OCI-M2 (cell line): Measurements from ENCODE around the gene TRPM6.

Experiments used
- DNase-seq: peaks from one replicate; lab custom pipeline; 2025; ENCODE audit not compliant: unreplicated experiment; lab: John Stamatoyannopoulos, UW

The TRPM6 gene

DNA sequence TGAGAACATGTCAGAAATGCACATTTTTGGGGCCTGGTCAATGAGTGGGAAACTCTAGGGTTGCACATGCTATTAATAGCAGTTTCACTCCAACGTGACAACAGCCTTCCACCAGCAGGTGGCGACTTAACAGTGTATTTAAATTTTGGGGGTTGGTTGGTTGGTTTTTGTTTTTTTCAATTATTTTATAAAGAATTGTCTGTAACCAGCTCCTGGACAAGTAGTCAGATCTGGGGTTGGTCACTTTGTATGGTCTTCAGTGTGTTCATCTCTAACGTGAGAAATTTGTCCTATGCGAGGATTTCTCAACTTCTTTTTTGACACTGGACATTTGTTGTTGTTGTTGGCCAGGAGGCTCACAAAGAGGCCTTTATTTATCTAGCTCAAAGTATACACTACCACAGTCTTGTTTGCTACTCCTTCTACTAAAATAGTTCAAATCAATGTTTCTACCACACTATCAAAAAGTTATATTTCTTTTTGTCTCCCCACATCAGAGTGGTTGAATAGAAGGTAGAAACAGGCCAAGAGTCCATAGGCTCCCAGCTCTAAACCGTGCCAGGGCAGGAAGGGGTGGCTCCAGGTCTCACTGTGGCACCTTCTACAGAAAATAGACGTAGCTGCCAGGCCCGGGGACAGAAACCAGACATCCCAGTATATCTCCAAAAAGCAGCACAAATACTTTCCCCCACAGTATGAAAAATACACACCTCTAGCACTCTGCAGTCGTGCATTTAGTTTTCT, 110.4 kb downstream of the TRPM6 start:
- DNase-seq: no peak

DNA sequence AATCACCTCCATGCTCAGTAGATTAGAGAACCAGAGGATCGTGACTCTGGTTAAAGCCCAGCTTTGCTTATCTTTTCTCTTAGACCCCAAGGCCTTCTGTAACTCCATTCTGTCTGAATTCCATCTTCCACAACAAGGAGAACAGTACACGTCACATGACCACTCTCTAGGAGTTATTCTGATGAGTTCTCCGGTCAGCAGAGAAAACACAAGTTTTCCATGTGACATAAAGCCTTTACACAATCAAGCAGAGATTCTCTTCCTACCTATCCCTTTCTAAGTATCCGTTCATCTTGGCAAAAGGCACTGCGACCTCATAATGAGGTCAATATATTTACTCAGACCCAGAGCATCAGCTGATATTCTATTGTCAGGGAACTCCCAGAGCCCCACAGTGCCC, 112.3 kb downstream of the TRPM6 start:
- no peak for DNase-seq

DNA sequence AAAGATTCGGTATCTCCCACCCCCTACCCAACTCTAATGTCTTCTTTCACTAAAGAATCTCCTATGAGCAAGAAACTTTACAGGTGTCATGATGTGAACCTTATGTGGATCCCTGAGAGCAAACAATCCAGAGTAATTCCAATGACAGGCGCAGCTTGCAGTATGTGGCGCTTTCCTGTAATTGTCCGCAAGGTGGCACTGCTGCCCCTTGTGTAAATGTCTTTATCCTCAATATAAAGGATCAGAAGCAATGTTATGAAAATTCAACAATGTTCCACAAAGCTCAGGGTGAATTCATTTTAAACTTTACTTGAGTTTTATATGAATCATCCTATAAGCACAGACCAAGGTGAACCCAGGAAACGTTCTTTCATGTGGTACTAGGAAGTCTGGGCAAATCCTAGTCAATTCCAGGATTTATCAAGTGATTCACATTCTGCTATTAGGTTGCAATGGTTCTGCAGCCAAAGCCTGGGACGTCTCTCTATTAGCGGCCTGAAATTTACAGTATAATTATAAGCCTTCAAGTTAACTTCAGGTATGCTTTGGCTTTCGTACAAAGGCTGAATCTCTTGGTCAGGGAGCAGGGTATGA, 113.7 kb downstream of the TRPM6 start:
- no peak for DNase-seq

- DNase-seq: no peak
These were observed 115.6 kb downstream of the TRPM6 start for GRCh38 chr9:74772121-74772520.

GRCh38 chr9:74771672-74772071, 116.0 kb downstream of the TRPM6 start:
- DNase-seq: no peak

DNA sequence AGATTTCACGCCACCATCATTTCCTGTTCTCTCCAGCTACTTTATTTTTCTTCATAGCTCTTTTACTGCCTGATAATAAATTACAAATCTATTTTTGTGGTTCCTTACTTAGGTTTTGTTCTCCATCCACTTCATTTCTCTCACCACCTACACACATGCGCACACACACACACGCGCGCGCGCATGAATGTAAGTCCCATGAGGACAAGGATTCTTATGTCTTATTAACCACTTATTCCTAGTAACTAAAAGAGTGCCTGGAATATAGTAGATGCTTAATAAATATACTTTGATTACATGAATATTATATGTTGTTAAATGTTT, 116.5 kb downstream of the TRPM6 start:
- no peak for DNase-seq

GRCh38 chr9:74770508-74771261, 117.0 kb downstream of the TRPM6 start:
- DNase-seq: no peak

- DNase-seq: no peak
These were observed 122.2 kb downstream of the TRPM6 start for GRCh38 chr9:74765481-74765971.

GRCh38 chr9:74762950-74763349, 124.8 kb downstream of the TRPM6 start:
- DNase-seq: no peak

DNA sequence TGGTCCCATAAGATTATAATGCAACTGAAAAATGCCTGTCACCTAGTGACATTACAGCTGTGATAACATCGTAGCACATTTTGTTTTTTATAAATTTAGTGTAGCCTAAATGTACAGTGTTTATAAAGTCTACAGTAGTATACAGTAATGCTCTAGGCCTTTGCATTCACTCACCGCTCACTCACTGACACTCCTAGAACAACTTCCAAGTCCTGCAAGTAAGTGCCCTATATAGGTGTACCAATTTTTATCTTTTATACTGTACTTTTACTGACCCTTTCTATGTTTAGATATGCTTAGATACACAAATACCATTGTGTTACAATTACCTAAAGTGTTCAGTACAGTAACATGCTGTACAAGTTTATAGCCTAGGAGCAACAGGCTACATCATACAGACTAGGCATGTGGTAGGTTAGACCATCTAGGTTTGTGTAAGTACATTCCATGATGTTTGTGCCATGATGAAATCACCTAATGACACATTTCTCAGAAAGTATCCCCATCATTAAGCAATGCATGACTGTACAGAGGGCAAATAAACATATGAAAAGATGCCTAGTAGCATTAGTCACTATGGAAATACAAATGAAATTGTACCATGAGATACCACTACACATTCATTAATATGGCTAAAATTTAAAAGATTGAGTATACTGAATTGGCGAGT, 127.6 kb downstream of the TRPM6 start:
- no peak for DNase-seq

GRCh38 chr9:74755999-74756398, 131.7 kb downstream of the TRPM6 start:
- DNase-seq: no peak

DNA sequence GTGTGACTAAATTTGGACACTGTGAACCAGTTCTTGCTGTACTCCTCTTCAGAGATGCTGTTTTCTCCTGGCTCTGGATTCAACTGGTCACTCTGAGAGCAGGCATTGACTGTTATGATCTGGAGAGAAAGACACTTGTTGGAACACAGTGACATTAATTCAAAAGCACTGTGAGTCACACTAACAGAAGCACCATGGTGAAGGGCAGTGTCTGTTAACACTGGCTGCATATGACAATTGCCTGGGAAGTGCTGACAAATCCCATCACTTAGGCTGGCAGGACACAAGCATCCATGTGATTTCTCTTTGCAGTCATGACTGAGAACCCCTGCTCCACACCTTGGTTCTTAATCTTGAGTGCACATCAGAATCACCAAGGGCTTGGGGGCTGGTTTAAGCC, 132.4 kb downstream of the TRPM6 start:
- DNase-seq: no peak

- no peak for DNase-seq
These were observed 134.1 kb downstream of the TRPM6 start for GRCh38 chr9:74753650-74754049.

DNA sequence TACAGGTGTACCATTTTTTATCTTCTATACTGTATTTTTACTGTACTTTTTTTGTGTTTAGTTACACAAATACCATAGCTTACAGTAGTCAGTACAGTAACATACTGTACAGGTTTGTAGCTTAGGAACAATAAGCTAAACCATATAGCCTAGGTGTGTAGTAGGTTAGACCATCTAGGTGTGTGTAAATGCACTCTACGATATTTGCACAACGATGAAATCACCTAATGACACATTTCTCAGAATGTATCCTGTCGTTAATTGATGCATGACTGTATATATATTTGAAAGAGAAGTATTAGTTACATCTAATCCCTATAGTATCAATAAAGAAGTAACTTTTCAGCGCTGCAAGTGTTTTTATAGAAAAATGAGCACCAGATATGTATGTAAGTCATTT, 138.8 kb downstream of the TRPM6 start:
- DNase-seq: no peak

DNA sequence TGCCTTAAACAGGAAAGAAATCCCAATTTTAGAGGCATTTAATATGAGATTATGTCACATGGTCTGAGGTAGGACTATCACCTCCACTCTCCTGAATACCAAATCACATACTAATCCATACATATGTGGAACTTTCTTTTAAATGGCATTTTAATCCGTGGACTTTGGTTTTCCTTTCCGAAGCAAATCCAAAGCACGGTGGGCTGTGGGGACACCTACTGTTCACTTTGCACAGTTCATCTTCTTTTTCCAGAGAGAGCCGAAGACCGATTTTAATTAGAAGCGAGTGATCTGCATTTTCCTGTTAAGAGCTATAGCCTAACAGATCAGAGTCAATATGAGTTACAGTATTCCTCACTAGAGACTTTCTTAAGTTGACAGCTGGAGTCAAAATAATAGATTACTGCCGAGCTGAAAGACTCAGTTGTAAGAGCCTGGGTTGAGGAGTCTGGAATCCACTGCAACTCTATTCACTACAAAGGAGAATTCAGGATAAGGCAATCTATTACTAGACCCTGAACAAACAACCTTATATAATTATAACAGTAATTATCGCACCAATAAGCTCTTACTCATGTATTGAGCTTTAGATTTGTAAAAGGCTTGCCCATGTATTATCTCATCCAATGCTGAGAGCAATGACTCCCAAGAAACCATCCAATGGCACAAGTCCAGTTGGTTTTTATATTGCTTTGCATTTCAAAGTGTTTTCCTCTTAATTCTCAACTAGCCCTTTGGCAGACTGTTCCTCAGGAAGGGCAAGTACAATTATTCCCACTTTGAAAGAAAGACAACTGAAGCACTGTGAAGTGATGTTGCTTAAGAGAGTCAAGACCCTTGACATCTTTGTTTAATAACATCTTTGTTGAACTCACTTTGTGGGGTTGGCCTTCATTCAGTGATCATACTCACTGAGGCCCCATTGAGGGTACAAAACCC, 144.7 kb downstream of the TRPM6 start:
- DNase-seq: no peak

DNA sequence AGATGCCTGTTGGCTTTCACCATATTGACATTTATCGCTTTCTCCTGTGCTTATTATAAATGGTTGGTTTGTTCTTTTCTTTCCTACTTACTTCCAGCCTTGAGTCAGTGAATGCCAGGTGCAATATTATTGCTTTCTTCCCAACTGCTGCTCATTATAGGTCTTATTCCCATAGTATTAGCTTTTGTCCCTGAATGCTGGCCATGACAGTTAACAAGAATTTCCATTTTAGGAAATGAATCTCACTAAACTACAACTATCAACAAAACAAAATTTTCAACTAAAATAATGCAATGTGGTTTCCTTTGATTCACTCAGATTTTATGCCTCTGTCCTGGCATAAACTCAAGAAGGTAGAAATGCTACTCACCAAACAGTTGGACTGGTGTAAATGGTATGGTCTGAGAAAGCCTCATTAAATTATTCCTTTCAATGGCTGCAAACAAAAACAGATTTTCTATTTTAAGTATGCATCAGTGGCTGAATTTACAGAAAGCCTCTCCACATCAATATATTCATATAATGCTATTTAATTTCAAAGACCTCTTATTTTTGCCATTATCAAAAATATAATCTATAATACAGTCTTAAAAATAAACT, 145.4 kb downstream of the TRPM6 start:
- no peak for DNase-seq

DNA sequence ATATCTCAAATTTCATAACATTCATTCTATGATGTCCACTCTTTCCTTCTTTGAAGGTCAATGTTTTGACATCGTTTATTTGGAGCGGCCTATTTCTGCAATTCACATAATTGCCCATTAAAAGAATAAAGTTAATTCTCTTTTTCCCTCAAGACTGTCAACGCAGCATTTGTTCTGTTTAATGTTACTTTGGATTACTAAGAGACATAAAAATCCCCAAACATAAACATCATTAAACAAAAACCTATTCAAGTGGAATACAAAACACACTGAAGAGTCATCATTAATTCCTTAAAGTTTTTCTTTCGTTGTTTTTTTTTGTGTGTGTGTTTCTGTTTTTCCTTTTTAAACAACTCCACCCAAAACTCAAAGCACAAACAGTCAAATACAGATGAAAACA, 151.1 kb downstream of the TRPM6 start:
- no peak for DNase-seq

GRCh38 chr9:74735761-74736160, 152.0 kb downstream of the TRPM6 start:
- no peak for DNase-seq

DNA sequence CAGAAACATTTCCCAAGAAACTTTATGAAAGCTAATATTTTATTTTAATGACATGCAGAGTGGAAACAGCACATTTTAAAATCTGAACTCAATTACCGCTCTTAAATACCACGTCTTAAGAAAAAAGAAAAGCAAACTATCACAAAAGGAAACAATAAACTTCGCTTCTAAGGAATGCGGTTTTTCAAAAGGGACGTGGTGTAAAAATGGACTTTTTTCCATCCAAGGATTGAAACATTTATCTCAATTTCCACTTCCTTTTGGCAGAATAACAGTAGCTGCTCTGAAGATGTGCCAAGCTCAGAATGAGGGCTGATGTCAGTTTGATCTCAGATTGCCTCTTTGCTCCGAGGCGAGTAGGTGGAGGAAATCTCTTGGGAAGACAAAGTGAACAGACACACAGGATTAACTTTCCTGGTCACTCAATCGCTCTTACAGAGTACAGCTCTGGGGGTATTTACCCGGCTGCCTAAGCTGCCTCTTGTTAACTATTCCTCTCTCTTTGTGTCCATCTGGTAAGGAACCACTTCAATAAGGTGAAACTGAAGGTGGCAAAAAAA, 158.5 kb downstream of the TRPM6 start:
- no peak for DNase-seq

DNA sequence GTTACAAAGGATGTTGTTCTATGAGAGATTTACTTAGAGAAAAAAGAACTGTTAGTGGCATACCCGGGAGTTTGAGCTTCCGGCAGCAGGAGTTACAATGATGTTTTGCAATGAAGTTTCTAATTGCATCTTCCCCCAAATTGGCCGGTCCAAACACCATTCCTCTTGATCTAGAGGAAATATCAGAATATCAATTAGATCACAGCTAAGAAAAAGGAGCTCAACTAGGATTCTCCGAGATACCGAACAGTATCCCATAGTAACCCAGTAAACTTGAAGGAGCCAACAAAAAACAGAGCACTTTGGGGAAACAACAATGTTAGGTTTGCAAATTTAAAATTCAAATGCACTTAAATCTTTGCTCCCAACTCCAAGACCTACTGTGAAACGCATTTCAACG, 159.5 kb downstream of the TRPM6 start:
- DNase-seq: no peak
